Measurements from ENCODE around the gene DPP4.

- TF ChIP-seq CTCF (IDR thresholded peaks at IDR 0.05): no peak
- no peak for TF ChIP-seq POLR2A (IDR thresholded peaks at IDR 0.05)
These were observed 78.4 kb downstream of the DPP4 start for GRCh38 chr2:161995553-161996016.
